ENCODE measurements around the gene TEX261. TPM values are rescaled to one million over a fixed set of nuclear protein-coding genes. Genes with fewer than 3 reads are reported as not detected.

Gene TEX261
- total and polyA plus RNA-seq, 2 of the 8 experiments (the other 6 are each of a cell fraction or from before 2014, with no cell fraction given): 25.2 to 30.1 TPM

DNA sequence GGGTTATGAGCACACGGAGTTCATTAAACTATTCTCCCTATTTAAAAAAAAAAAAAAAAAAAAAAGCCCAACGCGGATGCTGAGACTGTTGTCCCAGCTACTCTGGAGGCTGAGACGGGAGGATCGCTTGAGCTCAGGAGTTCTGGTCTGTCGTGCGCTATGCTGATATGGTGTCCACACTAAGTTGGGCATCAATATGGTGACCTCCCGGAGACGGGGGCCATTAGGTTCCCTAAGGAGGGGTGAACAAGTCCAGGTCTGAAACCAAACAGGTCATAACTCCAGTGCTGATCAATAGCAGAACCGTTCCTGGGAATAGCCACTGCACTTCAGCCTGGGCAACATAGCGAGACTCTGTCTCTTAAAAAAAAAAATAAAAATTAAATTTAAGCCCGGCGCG is 29.2 kb downstream of the TEX261 start:
- H3K56ac ChIP-seq (replicated peaks; ENCODE audit: insufficient read length, low read depth, low read length): no peak overlapping the region
- no peak overlapping the region for H3K27ac ChIP-seq (ENCODE audit: low read depth, low read length)
- no peak overlapping the region for H2BK12ac ChIP-seq (ENCODE audit: low read depth, low read length)
- H2BK15ac ChIP-seq (ENCODE audit: low read length): no peak overlapping the region
- ChIA-PET POLR2A (ENCODE audit: partially characterized antibody) (interaction anchor here (1.0 to 1.4 kb wide), 2 partner anchors 9 to 11 kb away, joined by 4 to 6 read pairs; no protein-coding TSS in a partner anchor), CTCF (ENCODE audit: partially characterized antibody) (interaction anchor here (0.6 to 8.6 kb wide), 16 partner anchors 8 to 1166 kb away, joined by 3 to 99 read pairs (median 4); partner anchors contain the start of gene ANKRD53)
- no peak overlapping the region for H4K5ac ChIP-seq (ENCODE audit: insufficient read length, low read depth, low read length)
- no peak overlapping the region for H3K4ac ChIP-seq (replicated peaks; ENCODE audit: insufficient read length, low read depth, low read length)
- no peak overlapping the region for H3K9ac ChIP-seq (replicated peaks in 1 of 4; ENCODE audit: extremely low read depth in 1 of 4, low read depth in 3 of 4, low read length in 3 of 4)
- peak overlapping the region in 3 of 4 experiments; percentile 18 to 64 (median 27); a peak in 4 of 8 replicates for H3K4me3 ChIP-seq (ENCODE audit: extremely low read depth in 1 of 4, insufficient read depth in 2 of 4, low read depth in 3 of 4, low read length in 4 of 4)
- no peaks in the 10 kb centered on the region for H3K36me3 ChIP-seq (ENCODE audit: control insufficient read depth in 2 of 4, insufficient read depth in 4 of 4, low read length in 3 of 4)
- H2BK5ac ChIP-seq (ENCODE audit: low read depth, low read length): no peak overlapping the region
- no peaks in the 10 kb centered on the region for H3K9me3 ChIP-seq (ENCODE audit: insufficient read depth in 2 of 2, low read depth in 1 of 2, low read length in 1 of 2)
- no peak overlapping the region for H2BK20ac ChIP-seq (ENCODE audit: low read length)
- H4K91ac ChIP-seq (replicated peaks; ENCODE audit: insufficient read length, low read length): no peak overlapping the region
- no peak overlapping the region for H2AK5ac ChIP-seq (ENCODE audit: low read depth, low read length)
- no peaks in the 10 kb centered on the region for H3K79me1 ChIP-seq (ENCODE audit: low read depth, low read length)
- no peaks in the 10 kb centered on the region for H3K4me1 ChIP-seq (replicated peaks in 1 of 4; ENCODE audit: control insufficient read depth in 3 of 4, insufficient read depth in 4 of 4, low read length in 3 of 4)
- no peaks in the 10 kb centered on the region for H3K79me2 ChIP-seq (ENCODE audit: control insufficient read depth in 1 of 2, insufficient read depth in 2 of 2, low read length in 2 of 2)
- H3K18ac ChIP-seq (ENCODE audit: extremely low read depth, low read length): no peak overlapping the region
- no peaks in the 10 kb centered on the region; the same call in 1 of the 2 replicates for H3K23me2 ChIP-seq (ENCODE audit: low read depth, low read length)
- H2BK120ac ChIP-seq (replicated peaks; ENCODE audit: low read depth, low read length): no peak overlapping the region
- DNase-seq (ENCODE audit: low read depth in 1 of 2, low spot score in 2 of 2) (peak in 1 of 2 experiments; percentile 41), FAIRE-seq (no peak)
- H4K20me1 ChIP-seq (replicated peaks in 1 of 2; ENCODE audit: control insufficient read depth in 1 of 2, insufficient read depth in 2 of 2, low read length in 2 of 2): no peaks in the 10 kb centered on the region
- WGBS, 2 experiments (ENCODE audit: extremely low coverage in 1 of 2, insufficient coverage in 1 of 2, insufficient read length in 1 of 2, insufficient replicate concordance in 2 of 2, low coverage in 1 of 2, low lambda C conversion rate in 2 of 2, missing lambda C conversion rate in 1 of 2): 76% methylated on average over 14 of the region's 14 CpGs; no CpG with 5 or more reads in 1 of the 2 experiments
- H3K27me3 ChIP-seq (replicated peaks in 1 of 4; ENCODE audit: control insufficient read depth in 3 of 4, extremely low read depth in 1 of 4, insufficient read depth in 3 of 4, low read length in 3 of 4): peaks cover 10 to 38% (median 28%) of the 10 kb centered on the region in 4 experiments
- no peak overlapping the region for H3K23ac ChIP-seq (ENCODE audit: insufficient read length)
- H4K8ac ChIP-seq (ENCODE audit: extremely low read depth, insufficient read depth, low read length): no peak overlapping the region
- H3K14ac ChIP-seq (ENCODE audit: insufficient read length): no peak overlapping the region
- no peak overlapping the region for H2AFZ ChIP-seq (ENCODE audit: low read length)
- H3K4me2 ChIP-seq (ENCODE audit: insufficient read depth in 1 of 2, low read depth in 2 of 2, low read length in 2 of 2): peak overlapping the region in 1 of 2 experiments; percentile 15; a peak in 2 of 4 replicates
- TF ChIP-seq SIN3A (conservative IDR thresholded peaks at IDR 0.05 in 1 of 2, IDR thresholded peaks at IDR 0.05 in 1 of 2; ENCODE audit: low read depth in 1 of 2, low read length in 2 of 2): no peak
- TF ChIP-seq MAFK (IDR thresholded peaks at IDR 0.05; ENCODE audit: low read depth, low read length): no peak
- no peak for TF ChIP-seq SIX5 (IDR thresholded peaks at IDR 0.05; ENCODE audit: low read depth, low read length)
- no peak for TF ChIP-seq POLR2A (IDR thresholded peaks at IDR 0.05; ENCODE audit: control extremely low read depth in 1 of 2, low read depth in 2 of 2, low read length in 2 of 2)
- no peak for TF ChIP-seq KDM4A (IDR thresholded peaks at IDR 0.05; ENCODE audit: low read depth, low read length, severe bottlenecking)
- TF ChIP-seq SP4 (IDR thresholded peaks at IDR 0.05; ENCODE audit: low read length): no peak
- TF ChIP-seq SUZ12 (IDR thresholded peaks at IDR 0.05; ENCODE audit: low read length): no peak
- no peak for TF ChIP-seq SAP30 (IDR thresholded peaks at IDR 0.05; ENCODE audit: insufficient read depth, insufficient replicate concordance, low read length)
- TF ChIP-seq CBX5 (IDR thresholded peaks at IDR 0.05; ENCODE audit: low read depth, low read length): no peak
- TF ChIP-seq KDM5A (IDR thresholded peaks at IDR 0.05; ENCODE audit: low read length): no peak
- no peak for TF ChIP-seq BACH1 (IDR thresholded peaks at IDR 0.05; ENCODE audit: low read length)
- no peak for TF ChIP-seq TEAD4 (IDR thresholded peaks at IDR 0.05; ENCODE audit: low read depth, low read length)
- no peak for TF ChIP-seq POLR2AphosphoS5 (IDR thresholded peaks at IDR 0.05; ENCODE audit: low read depth, low read length)
- no peak for TF ChIP-seq BCL11A (IDR thresholded peaks at IDR 0.05; ENCODE audit: low read depth in 2 of 2, low read length in 2 of 2)
- no peak for TF ChIP-seq CTBP2 (IDR thresholded peaks at IDR 0.05; ENCODE audit: borderline replicate concordance, insufficient read depth, insufficient read length, low read length)

All from H1 (cell line).